ENCODE results near the gene NCBP1.
"Not testable (repeated sequence)": the region's sequence is repeated elsewhere in the genome, so short reads cannot be mapped to it uniquely, and the experiment has no call there.

The NCBP1 gene, protein sequence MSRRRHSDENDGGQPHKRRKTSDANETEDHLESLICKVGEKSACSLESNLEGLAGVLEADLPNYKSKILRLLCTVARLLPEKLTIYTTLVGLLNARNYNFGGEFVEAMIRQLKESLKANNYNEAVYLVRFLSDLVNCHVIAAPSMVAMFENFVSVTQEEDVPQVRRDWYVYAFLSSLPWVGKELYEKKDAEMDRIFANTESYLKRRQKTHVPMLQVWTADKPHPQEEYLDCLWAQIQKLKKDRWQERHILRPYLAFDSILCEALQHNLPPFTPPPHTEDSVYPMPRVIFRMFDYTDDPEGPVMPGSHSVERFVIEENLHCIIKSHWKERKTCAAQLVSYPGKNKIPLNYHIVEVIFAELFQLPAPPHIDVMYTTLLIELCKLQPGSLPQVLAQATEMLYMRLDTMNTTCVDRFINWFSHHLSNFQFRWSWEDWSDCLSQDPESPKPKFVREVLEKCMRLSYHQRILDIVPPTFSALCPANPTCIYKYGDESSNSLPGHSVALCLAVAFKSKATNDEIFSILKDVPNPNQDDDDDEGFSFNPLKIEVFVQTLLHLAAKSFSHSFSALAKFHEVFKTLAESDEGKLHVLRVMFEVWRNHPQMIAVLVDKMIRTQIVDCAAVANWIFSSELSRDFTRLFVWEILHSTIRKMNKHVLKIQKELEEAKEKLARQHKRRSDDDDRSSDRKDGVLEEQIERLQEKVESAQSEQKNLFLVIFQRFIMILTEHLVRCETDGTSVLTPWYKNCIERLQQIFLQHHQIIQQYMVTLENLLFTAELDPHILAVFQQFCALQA

DNA sequence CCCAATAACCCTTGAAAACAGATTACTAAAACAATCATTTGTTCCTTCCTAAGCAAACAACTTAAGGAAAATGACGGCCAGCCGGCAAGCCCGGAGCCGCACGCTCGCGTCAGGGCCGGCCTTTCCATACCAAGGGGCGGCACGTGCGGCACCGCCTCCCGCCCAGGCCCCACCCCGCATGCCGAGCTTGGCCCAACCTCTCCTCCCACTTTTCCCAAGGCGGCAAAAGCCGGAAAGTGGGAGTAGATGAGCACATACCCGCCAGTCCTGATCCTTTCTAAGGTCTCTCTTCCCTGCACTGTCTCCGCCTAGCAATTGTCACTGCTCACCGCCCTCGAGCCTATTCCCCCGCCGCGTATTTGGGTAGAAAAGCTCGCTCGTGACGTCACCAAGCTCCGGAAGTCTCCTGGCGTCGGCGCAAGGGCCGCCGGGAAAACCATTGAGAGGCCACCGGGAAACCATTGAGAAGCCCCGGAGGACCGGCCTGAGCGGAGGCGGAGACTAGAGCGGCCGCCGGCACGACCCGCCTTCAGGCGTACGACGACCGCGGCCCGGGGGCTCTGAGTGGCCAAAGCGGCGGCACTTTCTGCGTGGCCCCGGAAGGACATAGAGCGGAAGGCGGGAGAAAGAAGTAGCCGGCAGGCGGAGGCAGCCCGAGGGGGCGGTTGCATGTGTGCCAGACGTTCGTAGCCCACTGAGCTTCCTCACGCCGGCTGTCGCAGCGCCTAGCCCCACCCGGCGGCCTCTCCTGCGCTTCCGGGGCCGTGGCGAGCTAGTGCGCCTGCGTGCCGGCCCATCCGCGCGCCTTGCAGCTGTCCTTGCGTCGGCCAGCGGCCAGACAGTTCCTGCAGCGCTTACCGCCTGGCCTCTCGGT lies at the start of gene NCBP1, which contains the start of gene TSTD2:
NCBP1 (plus strand) TSS at position 837 of the 874 bp plus-strand sequence. CDS start 61 bp downstream, outside the sequence.
TSTD2 (minus strand) TSS at position 384 of the 874 bp plus-strand sequence. CDS start 5,806 bp downstream, outside the sequence.
- Mint-ChIP-seq H3K27me3 (no peaks in the 10 kb centered on the region), H3K4me3 (peak within 1 kb of the TSS; percentile 96), H3K27ac (peak within 1 kb of the TSS; percentile 97), H3K4me1 (ENCODE audit: low read depth) (peaks cover 62% of the 10 kb centered on the region), H3K9me3 (no peaks in the 10 kb centered on the region), H3K36me3 (ENCODE audit: low read depth) (peaks cover 25% of the 10 kb centered on the region)

DNA sequence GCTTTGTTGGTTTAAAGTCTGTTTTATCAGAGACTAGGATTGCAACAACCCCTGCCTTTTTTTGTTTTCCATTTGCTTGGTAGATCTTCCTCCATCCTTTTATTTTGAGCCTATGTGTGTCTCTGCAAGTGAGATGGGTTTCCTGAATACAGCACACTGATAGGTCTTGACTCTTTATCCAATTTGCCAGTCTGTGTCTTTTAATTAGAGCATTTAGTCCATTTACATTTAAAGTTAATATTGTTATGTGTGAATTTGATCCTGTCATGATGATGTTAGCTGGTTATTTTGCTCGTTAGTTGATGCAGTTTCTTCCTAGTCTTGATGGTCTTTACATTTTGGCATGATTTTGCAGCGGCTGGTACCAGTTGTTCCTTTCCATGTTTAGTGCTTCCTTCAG lies 48.8 kb upstream of the NCBP1 start:
- H3K4me3 Mint-ChIP-seq; H3K4me1 Mint-ChIP-seq (ENCODE audit: low read depth); H3K27me3 Mint-ChIP-seq; H3K36me3 Mint-ChIP-seq (ENCODE audit: low read depth); H3K27ac Mint-ChIP-seq; H3K9me3 Mint-ChIP-seq: not testable (repeated sequence)

DNA sequence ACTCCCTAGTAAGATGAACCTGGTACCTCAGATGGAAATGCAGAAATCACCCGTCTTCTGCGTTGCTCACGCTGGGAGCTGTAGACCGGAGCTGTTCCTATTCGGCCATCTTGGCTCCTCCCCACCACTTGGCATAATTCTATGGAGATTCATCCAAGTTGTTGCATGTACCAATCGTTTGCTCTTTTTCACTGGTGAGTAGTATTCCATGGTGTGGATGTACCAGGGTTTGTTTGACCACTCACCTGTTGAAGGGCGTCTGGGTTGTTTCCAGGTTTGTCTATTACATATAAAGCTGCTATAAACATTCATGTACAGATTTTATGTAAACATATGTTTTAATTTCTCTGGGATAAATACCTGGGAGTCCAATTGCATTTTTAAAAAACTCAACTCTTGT lies 46.7 kb upstream of the NCBP1 start:
- not testable (repeated sequence) for H3K4me3 Mint-ChIP-seq; H3K9me3 Mint-ChIP-seq; H3K27ac Mint-ChIP-seq; H3K4me1 Mint-ChIP-seq (ENCODE audit: low read depth); H3K27me3 Mint-ChIP-seq; H3K36me3 Mint-ChIP-seq (ENCODE audit: low read depth)

DNA sequence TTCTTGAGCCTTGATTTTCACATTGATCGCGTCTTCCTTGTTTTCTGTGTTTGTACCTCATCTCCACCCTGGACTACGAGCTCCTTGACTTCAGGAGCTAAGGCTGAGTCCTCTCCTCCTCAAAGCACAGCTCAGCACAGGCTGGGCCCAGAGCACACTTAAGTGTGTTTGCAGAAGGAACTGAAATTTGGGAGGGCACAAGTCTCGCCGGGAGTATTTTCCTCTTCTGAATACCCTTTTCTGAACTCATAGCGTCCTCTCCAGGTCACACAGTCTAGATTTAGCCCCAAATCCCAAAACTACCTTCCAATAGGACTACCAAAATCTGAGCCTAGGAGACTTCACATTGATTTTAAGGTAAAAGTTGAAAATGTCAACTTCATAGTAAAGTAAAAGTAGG lies 42.1 kb upstream of the NCBP1 start:
- Mint-ChIP-seq H3K27me3 (no peaks in the 10 kb centered on the region), H3K27ac (no peak overlapping the region), H3K4me3 (no peak overlapping the region), H3K4me1 (ENCODE audit: low read depth) (no peaks in the 10 kb centered on the region), H3K9me3 (no peaks in the 10 kb centered on the region), H3K36me3 (ENCODE audit: low read depth) (no peaks in the 10 kb centered on the region)

DNA sequence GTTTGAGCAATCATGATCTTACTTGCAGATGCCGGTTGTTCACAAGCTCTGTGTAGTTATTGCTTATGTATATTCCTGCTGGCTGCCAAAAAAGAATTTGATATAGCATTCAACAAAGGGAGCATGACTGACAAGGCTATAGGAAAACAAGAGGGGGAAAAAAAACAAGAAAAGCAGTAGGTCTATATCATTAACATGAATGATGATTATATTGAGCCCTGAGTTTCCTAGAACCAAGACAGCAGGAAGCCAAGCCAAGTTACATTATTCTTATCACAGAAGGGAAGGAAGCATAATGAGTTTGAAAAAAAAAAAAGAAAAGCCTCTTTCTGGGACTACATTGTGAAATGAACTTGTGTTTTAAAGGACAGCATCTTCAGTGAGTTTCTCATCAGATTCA lies 41.5 kb upstream of the NCBP1 start:
- Mint-ChIP-seq H3K27me3 (no peaks in the 10 kb centered on the region), H3K36me3 (ENCODE audit: low read depth) (no peaks in the 10 kb centered on the region), H3K4me1 (ENCODE audit: low read depth) (no peaks in the 10 kb centered on the region), H3K27ac (no peak overlapping the region), H3K9me3 (no peaks in the 10 kb centered on the region), H3K4me3 (no peak overlapping the region)

DNA sequence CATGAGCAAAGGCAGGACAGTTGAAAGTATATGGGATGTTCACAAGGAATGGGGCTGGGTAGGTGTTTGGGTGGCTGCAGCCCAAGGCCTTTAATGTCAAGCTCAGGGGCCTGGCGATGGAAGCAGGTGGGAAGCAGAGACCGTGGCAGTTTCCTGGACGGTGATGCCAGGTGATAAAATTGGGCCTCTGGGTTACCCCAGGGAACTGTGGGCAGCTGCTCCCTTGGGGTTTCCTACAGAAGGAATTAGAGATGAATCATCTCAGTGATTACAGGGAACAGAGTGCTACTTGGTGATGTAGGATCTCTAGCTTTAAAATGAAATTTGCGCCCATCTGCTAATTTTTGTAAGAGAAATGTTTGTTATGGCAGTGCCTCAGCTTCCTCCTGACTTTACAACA lies 39.7 kb upstream of the NCBP1 start:
- H3K36me3 Mint-ChIP-seq (ENCODE audit: low read depth), result no peaks in the 10 kb centered on the region
- H3K4me1 Mint-ChIP-seq (ENCODE audit: low read depth), result peaks cover 6% of the 10 kb centered on the region
- no peak overlapping the region for H3K27ac Mint-ChIP-seq
- H3K4me3 Mint-ChIP-seq, result no peak overlapping the region
- no peaks in the 10 kb centered on the region for H3K9me3 Mint-ChIP-seq
- H3K27me3 Mint-ChIP-seq, result no peaks in the 10 kb centered on the region

DNA sequence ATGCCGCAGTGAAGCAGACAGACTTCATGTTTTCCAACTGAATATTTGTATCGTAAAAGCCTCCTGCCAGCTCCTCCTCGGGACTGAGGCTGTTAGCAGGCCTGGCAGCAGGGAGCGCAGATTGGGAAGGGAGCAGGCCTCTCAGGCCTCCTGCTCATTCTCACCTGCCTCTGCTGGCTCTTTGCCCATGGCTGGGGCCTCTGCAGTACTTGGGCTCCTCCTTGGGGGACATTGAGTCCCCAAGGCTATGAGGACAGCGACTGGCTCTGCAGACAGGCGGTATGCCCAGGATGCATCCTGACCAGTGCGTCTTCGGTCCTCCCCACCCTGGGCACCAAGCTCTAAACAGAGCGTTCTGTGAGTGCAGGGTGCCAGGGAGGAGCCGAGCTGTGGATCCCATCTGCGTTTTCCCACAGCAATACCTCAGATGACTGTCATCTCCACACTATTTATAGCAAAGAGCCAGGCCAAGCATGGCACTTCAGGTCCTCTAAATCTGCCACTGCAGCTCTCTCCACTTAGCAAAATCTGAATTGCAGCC lies 39.2 kb upstream of the NCBP1 start:
- Mint-ChIP-seq H3K4me1 (ENCODE audit: low read depth) (peaks cover 6% of the 10 kb centered on the region), H3K36me3 (ENCODE audit: low read depth) (no peaks in the 10 kb centered on the region), H3K4me3 (no peak overlapping the region), H3K27me3 (no peaks in the 10 kb centered on the region), H3K9me3 (no peaks in the 10 kb centered on the region), H3K27ac (no peak overlapping the region)

DNA sequence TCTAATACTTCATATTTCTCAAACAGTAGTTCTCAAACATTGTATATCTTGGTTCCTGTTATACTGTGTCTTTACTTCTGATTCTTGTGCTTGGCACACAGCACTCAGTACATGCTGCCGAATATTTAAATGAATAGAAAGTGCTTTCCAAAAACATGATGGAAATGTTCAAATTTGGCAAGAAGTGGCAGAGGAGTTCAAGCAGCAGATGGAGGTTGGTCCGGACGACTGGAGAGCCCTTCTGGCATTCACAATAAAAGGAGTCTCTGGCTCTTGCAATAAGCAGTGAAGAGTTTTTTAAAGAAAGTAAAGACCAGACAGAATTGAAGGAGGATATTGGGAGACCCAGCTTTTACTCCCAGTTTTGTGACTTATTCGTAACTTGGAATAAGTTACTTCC lies 36.7 kb upstream of the NCBP1 start:
- peaks cover 17% of the 10 kb centered on the region for H3K36me3 Mint-ChIP-seq (ENCODE audit: low read depth)

DNA sequence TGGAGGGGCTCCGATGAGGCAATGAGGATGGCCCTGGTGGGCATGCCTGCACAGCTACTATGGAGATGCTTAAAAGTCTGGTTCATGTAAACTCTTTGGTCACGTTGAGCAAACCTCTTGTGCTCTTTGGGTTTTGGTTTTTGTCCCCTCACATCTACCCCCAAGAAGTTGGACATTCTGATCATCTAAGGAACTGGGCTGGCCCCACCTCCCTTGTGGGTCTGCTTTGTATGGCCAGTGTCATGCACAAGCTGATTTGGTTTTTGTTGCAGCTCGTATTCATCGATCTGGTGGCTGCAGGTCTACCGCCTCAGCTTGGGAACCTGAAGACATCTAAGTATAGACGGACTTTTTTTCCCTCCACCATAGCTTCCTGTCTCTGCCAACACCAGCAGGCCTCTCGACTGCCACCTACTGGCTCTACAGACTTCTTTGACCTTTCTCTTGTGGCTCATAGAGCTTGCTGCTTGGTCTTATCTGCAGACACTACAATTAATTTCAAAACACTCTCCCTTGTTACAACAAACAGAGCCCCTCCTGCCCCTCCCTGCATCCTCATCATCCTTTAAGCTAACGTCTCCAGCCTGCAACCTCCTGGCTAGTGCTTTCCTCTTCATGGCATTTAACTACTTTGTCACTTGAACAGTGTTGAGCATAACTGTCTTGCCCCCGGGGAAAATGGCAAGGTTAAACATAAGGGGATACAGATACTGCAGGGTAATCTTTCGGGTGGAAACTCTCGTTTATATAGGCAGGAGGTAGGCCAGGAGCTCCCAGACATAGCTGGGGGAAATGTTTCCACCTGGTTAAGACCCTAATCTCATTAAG lies 34.9 kb upstream of the NCBP1 start:
- no peak overlapping the region for H3K27ac Mint-ChIP-seq
- no peaks in the 10 kb centered on the region for H3K9me3 Mint-ChIP-seq
- H3K27me3 Mint-ChIP-seq, result no peaks in the 10 kb centered on the region
- no peak overlapping the region for H3K4me3 Mint-ChIP-seq
- peaks cover 6% of the 10 kb centered on the region for H3K4me1 Mint-ChIP-seq (ENCODE audit: low read depth)
- peaks cover 30% of the 10 kb centered on the region for H3K36me3 Mint-ChIP-seq (ENCODE audit: low read depth)

More for the DNA sequence above, 36.7 kb upstream of the NCBP1 start:
- H3K27me3 Mint-ChIP-seq, result no peaks in the 10 kb centered on the region
- H3K4me1 Mint-ChIP-seq (ENCODE audit: low read depth), result peaks cover 6% of the 10 kb centered on the region
- no peak overlapping the region for H3K27ac Mint-ChIP-seq
- H3K4me3 Mint-ChIP-seq, result no peak overlapping the region
- H3K9me3 Mint-ChIP-seq, result no peaks in the 10 kb centered on the region

DNA sequence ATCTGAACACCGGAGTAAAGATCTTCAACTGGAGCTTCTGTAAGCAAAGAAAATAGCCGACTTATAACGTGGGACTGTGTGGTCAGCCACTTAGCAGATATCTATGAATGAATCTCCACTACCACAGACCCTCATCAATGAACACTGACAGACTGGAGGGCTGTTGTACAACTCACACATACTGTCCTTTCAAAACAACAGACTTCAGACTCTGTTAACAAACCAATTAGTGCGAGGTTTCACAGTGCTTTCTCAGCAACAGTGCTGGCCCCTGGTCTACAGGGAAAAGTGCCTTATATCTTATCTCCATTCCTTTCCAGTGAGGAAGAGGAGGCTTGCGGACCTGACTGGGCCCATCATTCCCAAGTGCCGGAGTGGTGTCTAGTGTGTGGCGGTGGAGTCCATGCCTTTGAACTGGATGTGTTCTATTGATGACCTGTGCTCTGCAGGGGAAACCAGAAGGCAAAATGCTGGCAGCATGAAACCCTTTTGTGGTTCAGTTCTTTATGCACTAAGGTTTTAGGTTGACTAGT lies 34.2 kb upstream of the NCBP1 start:
- H3K27ac Mint-ChIP-seq, result no peak overlapping the region

DNA sequence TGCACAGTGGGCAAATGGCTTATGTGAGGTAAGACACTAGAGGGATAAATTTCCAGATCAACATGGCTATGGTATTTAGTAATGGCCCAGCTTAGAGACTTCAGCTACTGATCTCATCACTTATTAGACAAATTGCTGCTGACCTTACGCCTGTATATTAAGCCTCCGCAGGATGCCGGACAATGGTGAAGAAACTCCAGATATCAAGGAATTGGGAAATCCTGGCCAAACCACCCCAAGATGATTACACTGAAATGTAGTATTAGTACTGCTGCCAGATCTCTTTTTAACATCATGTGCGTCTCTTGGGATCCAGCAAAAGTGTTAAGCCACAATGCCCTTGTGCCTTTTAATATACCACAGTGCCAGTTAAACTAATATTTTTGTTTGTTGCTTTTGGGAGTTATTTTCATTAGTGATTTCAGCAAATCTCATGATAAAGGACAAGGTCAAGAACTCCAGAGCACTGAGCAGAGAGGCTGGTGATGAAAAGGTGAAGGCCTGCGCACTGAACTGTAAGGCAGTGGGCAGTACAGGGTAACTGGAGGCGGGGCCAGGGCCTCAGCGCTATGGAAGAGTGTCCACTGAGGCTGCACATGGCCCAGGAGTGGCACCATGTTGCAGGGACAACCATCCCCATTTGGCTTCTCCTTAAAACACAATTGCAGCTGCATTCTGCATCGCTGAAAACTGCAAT lies 32.9 kb upstream of the NCBP1 start:
- no peaks in the 10 kb centered on the region for H3K27me3 Mint-ChIP-seq
- H3K4me3 Mint-ChIP-seq, result no peak overlapping the region
- H3K9me3 Mint-ChIP-seq, result no peaks in the 10 kb centered on the region
- peaks cover 37% of the 10 kb centered on the region for H3K36me3 Mint-ChIP-seq (ENCODE audit: low read depth)
- no peak overlapping the region for H3K27ac Mint-ChIP-seq
- H3K4me1 Mint-ChIP-seq (ENCODE audit: low read depth), result peaks cover 6% of the 10 kb centered on the region

More for the DNA sequence above, 34.2 kb upstream of the NCBP1 start:
- H3K4me1 Mint-ChIP-seq (ENCODE audit: low read depth), result peaks cover 6% of the 10 kb centered on the region
- H3K4me3 Mint-ChIP-seq, result no peak overlapping the region
- H3K36me3 Mint-ChIP-seq (ENCODE audit: low read depth), result peaks cover 33% of the 10 kb centered on the region
- H3K9me3 Mint-ChIP-seq, result no peaks in the 10 kb centered on the region
- no peaks in the 10 kb centered on the region for H3K27me3 Mint-ChIP-seq

DNA sequence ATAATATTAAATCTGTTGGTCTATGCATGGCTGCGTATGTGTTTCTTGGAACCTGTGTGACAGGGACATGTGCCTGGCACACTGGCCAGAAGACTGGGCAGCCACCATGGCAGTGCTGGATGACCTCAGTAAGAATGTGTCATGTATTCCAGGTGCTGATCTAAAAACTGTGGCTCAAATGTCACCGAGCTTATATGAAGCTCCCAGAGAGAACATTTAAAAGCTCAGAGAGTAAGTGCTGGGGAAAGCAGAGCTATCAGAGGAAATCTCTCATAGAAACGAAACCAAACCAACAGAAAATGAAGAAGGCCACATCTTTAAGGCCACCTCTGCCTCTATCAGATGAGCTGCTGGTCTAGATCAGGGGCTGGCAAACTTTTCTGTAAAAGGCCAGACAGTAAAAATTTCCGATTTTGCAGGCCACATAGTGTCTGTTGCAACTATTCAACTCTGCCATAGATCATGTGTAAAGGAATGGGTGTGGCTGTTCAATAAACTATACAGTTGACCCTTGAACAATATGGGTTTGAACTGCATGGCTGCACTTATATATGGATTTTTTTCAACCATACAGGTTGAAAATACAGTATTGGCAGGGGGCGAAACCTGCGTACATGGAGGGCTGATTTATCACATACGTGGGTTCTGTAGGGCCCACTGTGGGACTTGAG lies 32.3 kb upstream of the NCBP1 start:
- no peak overlapping the region for H3K27ac Mint-ChIP-seq
- no peaks in the 10 kb centered on the region for H3K9me3 Mint-ChIP-seq
- no peaks in the 10 kb centered on the region for H3K27me3 Mint-ChIP-seq
- peaks cover 6% of the 10 kb centered on the region for H3K4me1 Mint-ChIP-seq (ENCODE audit: low read depth)
- H3K36me3 Mint-ChIP-seq (ENCODE audit: low read depth), result peaks cover 40% of the 10 kb centered on the region
- H3K4me3 Mint-ChIP-seq, result no peak overlapping the region

DNA sequence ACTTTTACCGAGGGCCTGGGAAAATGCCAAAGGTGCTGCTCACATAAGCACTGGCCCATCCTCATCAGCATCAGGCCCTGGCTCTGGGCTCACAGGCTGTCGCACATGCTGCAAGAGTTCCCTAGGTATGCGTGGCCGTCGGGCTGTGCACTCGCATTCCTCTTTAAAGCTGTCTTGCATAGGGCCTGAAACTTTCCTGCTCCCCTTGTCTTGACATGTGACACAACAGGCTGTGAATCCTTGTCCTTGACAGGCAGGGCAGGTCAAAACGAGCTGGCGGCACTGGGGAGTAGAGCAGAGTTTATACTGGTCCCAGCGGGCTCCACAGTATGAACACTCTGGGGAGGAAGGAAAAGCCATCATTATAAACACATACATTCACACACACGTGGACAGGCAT lies 31.2 kb upstream of the NCBP1 start:
- Mint-ChIP-seq H3K4me3 (no peak overlapping the region), H3K9me3 (no peaks in the 10 kb centered on the region), H3K27me3 (no peaks in the 10 kb centered on the region), H3K27ac (no peak overlapping the region), H3K36me3 (ENCODE audit: low read depth) (peaks cover 44% of the 10 kb centered on the region), H3K4me1 (ENCODE audit: low read depth) (peaks cover 6% of the 10 kb centered on the region)

Measured in stimulated activated naive CD8-positive, alpha-beta T cell treated with anti-CD3 and anti-CD28 coated beads, Interleukin-15, Interleukin-2, amounts not matched to agents 100 ng/mL and 50 ng/mL, for 24 hours (primary cell).